GM19438 (cell line): ENCODE measurements around the gene LRRK1.

Experiments used
- ATAC-seq: cut with Tn5 transposase; IDR thresholded peaks from one replicate; pipeline ENCODE4 v1.9.1; 2021; ENCODE audit warnings: low read depth; ENCODE audit not compliant: unreplicated experiment

The LRRK1 gene

GRCh38 chr15:100890051-100890720, 29.0 kb upstream of the LRRK1 start:
- no peak for ATAC-seq

GRCh38 chr15:100890850-100891249, 28.3 kb upstream of the LRRK1 start:
- no peak for ATAC-seq

DNA sequence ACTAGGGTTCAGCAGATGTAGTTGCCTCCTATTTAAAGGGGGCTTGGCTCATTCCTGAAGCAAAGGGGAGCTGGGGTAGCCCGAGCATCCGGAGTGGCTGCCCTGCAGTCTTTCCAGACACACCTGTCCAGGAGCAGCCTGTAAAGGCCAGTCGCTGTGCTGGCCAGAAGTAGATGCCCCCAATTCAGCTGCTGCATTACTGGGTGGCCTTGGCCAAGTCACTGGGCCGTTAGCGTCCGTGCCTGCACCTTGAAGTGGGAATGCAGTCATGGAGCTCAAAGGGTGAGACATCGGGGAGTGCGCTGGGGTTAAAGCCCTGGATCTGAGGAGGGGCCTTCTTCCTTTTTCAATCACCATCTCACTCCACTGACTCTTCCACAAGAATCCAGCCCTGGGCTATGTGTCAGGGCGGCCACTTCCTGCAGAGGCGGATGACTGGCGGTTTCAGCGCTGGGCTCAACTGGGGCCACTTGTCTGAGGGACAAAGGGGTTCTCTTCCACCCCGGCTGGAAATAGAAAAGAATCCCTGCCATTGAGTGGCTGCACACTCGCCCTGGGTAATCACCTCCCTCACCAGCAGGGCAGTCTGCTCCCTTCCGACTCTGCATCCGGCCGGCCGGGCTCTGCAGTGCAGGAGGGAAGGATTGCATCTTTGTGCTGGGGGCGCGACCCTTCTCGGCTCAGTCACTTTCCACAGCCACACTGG, 27.7 kb upstream of the LRRK1 start:
- ATAC-seq, result no peak

DNA sequence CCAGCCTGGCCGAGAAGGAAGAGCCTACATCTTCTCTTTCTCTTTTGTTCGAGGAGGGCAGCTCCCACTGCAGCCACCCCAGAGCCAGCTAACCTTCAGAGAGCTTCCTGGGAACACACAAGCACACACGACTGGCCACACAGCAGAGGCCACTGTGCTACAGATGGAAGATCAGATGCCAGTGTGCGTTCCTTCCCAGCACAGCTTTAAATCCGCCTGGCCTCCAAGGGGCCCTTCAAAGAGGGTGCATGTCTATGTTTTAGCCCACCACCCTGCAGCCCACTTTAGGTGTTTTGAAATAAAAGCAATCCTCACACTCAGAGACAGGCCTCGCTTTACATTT, 27.2 kb upstream of the LRRK1 start:
- no peak for ATAC-seq

DNA sequence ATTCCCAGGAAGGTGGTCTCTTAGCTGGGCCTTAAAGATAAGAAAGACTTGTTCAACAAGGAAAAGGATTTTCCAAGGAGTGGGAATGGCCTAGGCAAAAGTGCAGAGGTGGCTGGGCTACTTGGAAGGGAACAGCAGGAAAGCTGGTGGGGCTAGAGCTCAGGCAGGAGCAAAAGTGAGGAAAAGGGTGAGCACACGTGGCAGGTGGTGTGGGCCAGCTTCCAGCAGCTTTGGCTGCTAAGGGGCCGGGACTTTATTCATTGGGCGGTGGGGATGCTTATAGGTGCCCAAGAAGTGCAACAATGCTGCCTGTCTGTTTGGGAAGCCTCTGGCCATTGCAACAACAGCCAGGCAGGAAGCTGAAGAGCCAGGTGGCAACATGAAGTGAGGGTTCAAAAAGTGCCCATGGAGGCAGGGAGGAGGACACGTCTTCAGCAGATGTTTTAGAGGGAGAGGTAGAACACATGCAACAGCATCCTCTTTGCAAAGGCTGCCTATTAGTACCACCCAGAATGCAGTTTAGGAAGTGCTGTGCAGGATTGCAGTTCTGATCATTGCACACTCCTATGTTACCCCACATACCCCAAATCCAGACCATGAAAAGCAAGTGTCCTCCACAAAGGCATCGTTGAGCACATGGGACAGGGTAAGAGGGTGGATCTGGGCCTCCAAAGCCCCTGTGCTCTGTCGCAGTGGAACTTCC, 25.7 kb upstream of the LRRK1 start:
- ATAC-seq, result no peak

- no peak for ATAC-seq
These were observed 25.2 kb upstream of the LRRK1 start for GRCh38 chr15:100893964-100894295.

GRCh38 chr15:100895721-100896120, 23.4 kb upstream of the LRRK1 start:
- ATAC-seq, result no peak

DNA sequence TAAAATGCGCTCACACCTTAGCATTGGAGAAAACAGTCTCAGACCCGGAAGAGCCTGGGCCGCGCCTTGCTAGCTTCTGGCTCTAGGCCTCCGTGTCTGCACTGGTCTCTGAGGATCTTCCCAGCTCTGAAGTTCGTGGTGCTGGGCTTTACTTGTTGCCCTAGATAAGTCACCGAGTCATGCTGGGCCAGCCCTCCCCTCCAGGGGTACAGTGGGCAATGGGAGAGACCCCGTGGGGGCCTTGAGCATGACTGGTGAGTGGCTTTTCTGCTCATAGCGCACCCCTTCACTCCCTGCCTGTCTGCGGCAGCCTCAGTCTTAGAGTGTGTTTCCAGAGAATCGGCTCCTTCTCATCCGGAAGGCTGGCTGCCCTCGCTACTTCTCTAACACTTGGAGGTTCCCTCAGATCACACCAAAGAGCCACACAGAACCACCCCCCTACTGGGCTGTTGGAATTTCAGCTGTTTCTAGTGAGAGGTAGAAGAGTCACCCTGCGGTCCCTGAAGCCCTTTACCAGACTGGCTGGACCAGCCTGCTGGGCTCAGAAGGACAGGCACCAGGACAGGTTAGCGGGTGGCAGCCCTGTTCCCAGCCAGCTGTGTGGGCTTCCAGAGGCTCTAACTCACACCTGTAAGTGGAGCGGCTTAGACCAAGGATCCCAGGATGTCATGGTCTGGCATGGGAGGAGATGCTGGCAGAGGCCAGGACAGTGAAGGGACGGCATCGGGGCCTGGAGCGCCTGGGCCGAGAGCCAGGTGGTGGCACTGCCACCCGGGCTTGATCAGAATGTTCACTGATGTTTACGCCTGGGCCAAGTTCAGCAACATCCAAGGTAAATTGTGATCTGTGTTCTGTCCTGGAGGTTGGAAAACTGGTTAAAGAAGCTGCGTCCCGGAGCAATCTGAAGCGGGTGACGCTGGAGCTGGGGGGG, 21.7 kb upstream of the LRRK1 start:
- no peak for ATAC-seq

DNA sequence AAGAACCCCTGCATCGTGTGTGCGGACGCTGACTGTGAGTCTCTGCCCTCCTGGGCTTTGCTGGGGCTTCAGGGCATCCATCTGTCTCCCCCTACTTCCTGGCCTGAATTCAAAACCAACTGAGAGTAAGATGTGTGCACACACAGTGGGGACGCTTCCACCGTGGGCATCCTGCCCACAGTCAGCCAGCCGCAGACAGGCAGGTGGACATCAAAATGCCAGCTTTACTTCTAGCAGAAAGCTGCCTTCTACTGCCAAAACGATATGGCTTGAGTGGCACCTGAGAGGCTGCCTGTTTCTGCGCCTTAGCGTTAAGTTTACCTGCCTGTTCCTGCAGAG, 21.0 kb upstream of the LRRK1 start:
- no peak for ATAC-seq

GRCh38 chr15:100898661-100899462, 20.3 kb upstream of the LRRK1 start:
- ATAC-seq, result no peak

DNA sequence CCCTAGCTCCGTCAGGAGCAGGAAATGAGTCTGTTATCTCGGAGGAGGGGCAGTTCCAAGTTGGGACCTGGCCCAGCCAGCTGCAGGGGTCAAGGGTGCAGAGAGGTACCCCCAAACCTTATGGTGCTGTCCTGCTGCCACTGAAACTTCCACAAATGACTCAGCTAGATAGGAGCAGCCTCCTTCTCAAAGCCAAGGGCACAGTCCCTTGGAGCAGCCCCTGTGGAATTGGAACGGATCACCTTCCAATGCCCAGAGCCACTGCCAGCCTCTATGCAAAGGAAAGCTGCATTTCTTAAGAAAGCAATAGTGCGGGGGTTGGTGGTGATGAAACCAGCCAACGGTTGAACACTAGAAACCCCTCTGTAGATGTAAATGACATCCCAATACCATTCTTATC, 19.6 kb upstream of the LRRK1 start:
- ATAC-seq, result no peak

DNA sequence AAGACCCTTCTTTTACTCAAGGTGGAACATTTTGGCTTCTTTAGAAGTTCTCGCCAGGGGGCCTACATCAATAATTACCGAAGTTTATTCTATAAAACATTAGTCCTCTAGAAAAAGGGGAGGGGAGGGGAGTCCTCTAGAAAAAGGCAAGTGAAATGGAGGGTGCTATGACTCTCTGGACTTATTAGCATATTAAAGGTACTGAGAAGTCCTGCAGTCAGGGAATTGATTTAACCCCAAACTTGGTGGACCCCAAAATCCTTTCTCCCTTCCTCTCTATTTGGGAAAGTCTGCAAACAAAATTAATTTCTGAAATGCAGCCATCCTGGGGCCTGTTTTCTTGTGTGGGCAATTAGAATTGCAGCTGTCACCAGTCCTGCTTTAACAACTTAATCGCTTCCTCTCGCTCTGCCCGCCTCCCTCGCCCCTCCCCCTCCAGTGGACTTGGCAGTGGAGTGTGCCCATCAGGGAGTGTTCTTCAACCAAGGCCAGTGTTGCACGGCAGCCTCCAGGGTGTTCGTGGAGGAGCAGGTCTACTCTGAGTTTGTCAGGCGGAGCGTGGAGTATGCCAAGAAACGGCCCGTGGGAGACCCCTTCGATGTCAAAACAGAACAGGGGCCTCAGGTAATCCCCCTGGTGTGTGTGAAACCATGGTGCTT, 18.9 kb upstream of the LRRK1 start:
- no peak for ATAC-seq

DNA sequence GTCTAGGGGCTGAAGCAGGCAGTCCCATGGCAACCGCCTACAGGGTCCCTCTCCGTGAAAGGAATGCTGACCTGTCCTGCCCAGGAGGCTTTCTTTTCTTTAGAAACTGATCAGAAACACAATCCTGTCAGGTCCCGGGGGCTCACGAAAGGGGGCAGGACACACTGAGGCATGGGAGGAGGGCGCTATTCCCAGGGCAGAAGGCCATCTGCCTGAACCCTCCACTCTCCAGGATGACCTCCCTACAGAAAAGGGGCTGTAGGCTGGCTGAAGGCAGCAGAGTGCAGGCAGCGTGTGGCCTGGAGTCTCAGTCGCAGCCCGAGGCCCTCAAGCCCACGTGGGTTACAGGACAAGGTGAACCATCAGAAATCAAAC, 18.4 kb upstream of the LRRK1 start:
- no peak for ATAC-seq

GRCh38 chr15:100901296-100901695, 17.9 kb upstream of the LRRK1 start:
- no peak for ATAC-seq

DNA sequence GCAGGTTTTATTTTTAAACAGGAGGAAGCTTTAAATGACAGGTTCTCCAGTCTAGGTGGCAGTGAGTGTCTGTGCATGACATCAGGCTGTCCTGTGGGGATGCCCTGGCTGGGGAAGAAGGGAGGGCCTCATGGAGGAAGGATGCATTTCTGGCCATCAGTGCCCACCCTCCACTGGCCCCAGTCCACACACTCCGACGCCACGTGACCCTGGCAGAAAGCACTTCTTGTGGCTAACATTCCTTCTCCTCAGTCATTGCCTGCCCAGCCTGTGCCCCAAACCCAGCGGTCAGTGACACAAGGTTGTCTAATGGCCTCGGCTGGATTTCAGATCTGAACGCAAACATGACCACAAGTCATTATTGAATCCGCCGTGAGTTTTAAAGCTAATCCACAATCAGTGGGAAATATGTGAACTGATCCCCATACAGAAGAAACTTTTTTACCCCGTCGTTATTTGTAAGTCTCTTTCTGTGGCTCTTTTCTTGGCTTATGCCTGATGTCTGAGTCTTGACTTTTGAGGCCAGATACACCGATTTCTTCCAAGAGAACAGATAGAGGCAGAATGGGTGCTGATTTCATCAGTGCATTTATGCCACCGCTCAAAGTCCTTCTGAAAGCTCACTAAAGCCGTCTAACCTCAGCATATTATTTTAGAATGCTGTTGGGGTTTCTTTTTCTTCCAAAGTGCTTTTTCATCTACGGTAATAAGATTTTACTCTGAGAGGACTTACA, 17.3 kb upstream of the LRRK1 start:
- ATAC-seq, result no peak

DNA sequence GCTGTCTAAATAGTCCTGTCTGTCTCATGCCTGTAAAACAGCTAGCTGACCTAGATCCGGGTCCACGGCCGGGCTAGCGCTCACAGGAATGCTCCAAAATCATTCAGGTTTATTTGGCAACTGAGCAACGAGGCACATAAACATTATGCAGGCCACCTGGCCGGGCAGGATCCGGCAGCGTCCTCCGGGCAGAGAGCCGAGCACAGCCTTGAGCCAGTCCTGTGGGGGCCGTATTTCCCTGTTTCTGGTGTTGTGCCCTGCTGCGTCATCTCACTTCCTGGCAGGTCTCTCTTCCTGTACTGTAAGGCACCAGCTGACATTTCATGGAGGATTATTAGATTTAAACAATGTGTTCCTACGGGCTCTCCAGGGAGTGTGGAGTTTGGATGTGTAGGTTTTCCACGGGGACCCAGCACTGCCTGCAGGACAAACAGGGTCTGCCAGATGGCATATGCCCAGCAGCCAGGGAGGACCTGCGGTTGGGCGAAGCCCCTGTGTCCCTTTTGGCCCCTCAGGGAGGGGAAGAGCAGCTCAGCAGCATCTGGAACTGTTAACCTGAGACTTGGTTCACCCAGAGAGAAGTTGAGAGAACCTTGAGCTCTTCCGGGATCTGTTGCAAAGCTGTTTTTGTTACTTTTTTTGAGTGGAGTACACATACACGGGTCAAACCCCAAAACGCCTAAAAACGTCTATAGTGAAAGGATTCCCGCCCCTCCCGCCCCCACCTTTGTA, 16.6 kb upstream of the LRRK1 start:
- no peak for ATAC-seq

GRCh38 chr15:100903168-100903554, 16.0 kb upstream of the LRRK1 start:
- ATAC-seq, result no peak

GRCh38 chr15:100905850-100906249, 13.3 kb upstream of the LRRK1 start:
- ATAC-seq, result no peak

GRCh38 chr15:100908466-100908865, 10.7 kb upstream of the LRRK1 start:
- no peak for ATAC-seq
